Measurements from ENCODE around the gene BHLHA15. TPM values are rescaled to one million over a fixed set of nuclear protein-coding genes. Genes with fewer than 3 reads are reported as not detected.

The BHLHA15 gene
- polyA plus RNA-seq, 1 of the 3 experiments (the other 2 are of a cell fraction): 0.10 TPM

GRCh38 chr7:98231493-98232262 lies 20.4 kb downstream of the BHLHA15 start:
- WGBS (ENCODE audit: low lambda C conversion rate): 93% methylated on average over 17 of the region's 25 CpGs
- Histone ChIP-seq H3K4me3 (ENCODE audit: low read depth in 2 of 2, low read length in 1 of 2) (no peak overlapping the region), H4K20me1 (ENCODE audit: insufficient read depth) (no peaks in the 10 kb centered on the region), H3K9me3 (no peaks in the 10 kb centered on the region), H3K9ac (no peak overlapping the region), H3K27me3 (ENCODE audit: insufficient read depth) (no peaks in the 10 kb centered on the region), H3K4me2 (no peak overlapping the region), H3K79me2 (ENCODE audit: insufficient read depth) (no peaks in the 10 kb centered on the region), H2AFZ (ENCODE audit: low read depth) (no peak overlapping the region), H3K9me2 (no peaks in the 10 kb centered on the region), H3K27ac (ENCODE audit: low read depth in 2 of 2, low read length in 1 of 2) (no peak overlapping the region), H3K4me1 (ENCODE audit: control insufficient read depth in 1 of 2, insufficient read depth in 2 of 2, low read depth in 1 of 2, low read length in 1 of 2) (peaks cover 0 to 2% of the 10 kb centered on the region in 2 experiments; a peak in 1 of 4 replicates), H3K36me3 (replicated peaks in 1 of 2; ENCODE audit: control insufficient read depth in 1 of 2, insufficient read depth in 2 of 2, low read length in 1 of 2) (peaks cover 0 to 7% of the 10 kb centered on the region in 2 experiments), H3F3A (replicated peaks; ENCODE audit: insufficient read depth) (peaks cover 4% of the 10 kb centered on the region)
- POLR2A ChIA-PET: no interaction called here
- DNase-seq: peak; percentile 42
- TF ChIP-seq SIN3A (IDR thresholded peaks at IDR 0.05; ENCODE audit: borderline replicate concordance, low read depth, low read length): no peak
- TF ChIP-seq POLR2AphosphoS5 (IDR thresholded peaks at IDR 0.05; ENCODE audit: low read depth, low read length): no peak
- no peak for TF ChIP-seq SMC3 (IDR thresholded peaks at IDR 0.05; ENCODE audit: low read depth, low read length)
- no peak for TF ChIP-seq MAX (IDR thresholded peaks at IDR 0.05; ENCODE audit: low read depth)
- TF ChIP-seq IRF3 (IDR thresholded peaks at IDR 0.05; ENCODE audit: low read depth, low read length): no peak
- no peak for TF ChIP-seq TCF12 (IDR thresholded peaks at IDR 0.05)
- TF ChIP-seq ZBTB33 (IDR thresholded peaks at IDR 0.05; ENCODE audit: borderline replicate concordance, low read depth): no peak
- TF ChIP-seq RCOR1 (IDR thresholded peaks at IDR 0.05; ENCODE audit: low read length): no peak
- TF ChIP-seq GATA2 (CRISPR knock-in tag; IDR thresholded peaks at IDR 0.05): no peak
- no peak for TF ChIP-seq PBX3 (IDR thresholded peaks at IDR 0.05)
- TF ChIP-seq USF2 (IDR thresholded peaks at IDR 0.05; ENCODE audit: borderline replicate concordance, low read depth, low read length): no peak
- TF ChIP-seq NRF1 (IDR thresholded peaks at IDR 0.05; ENCODE audit: low read depth, low read length): no peak
- no peak for TF ChIP-seq FOSL2 (IDR thresholded peaks at IDR 0.05; ENCODE audit: borderline replicate concordance, low read depth)
- no peak for TF ChIP-seq MEF2A (IDR thresholded peaks at IDR 0.05; ENCODE audit: borderline replicate concordance, low read depth)
- TF ChIP-seq NFIC (IDR thresholded peaks at IDR 0.05; ENCODE audit: borderline replicate concordance): no peak
- no peak for TF ChIP-seq RFX5 (IDR thresholded peaks at IDR 0.05; ENCODE audit: low read length)
- TF ChIP-seq EP300 (IDR thresholded peaks at IDR 0.05; ENCODE audit: borderline replicate concordance in 1 of 2, low read depth in 1 of 2, low read length in 1 of 2): no peak
- TF ChIP-seq GABPA (IDR thresholded peaks at IDR 0.05; ENCODE audit: low read depth): no peak
- TF ChIP-seq EZH2phosphoT487 (IDR thresholded peaks at IDR 0.05; ENCODE audit: borderline replicate concordance, low read depth): no peak
- CTCF ChIA-PET: no interaction called here

Measured in SK-N-SH (cell line).